Measurements from ENCODE around the gene FGF16.
A peak's percentile ranks its signal among the peaks of the same experiment; 100 is the strongest.
"Not testable (repeated sequence)": the region's sequence is repeated elsewhere in the genome, so short reads cannot be mapped to it uniquely, and the experiment has no call there.

The FGF16 gene

GRCh38 chrX:77446908-77447652, at the start of gene FGF16:
Gene FGF16, plus strand, starts transcription at chrX:77447389. Its CDS starts 286 bp downstream, at chrX:77447675.
- DNase-seq: no peak

GRCh38 chrX:77398330-77398954, 48.7 kb upstream of the FGF16 start:
- no peak for DNase-seq

GRCh38 chrX:77404419-77404818, 42.8 kb upstream of the FGF16 start:
- DNase-seq: no peak

GRCh38 chrX:77407821-77408220, 39.4 kb upstream of the FGF16 start:
- not testable (repeated sequence) for DNase-seq

- DNase-seq: no peak
Measured at GRCh38 chrX:77412631-77413030, 34.6 kb upstream of the FGF16 start.

- DNase-seq: no peak
Measured at GRCh38 chrX:77415161-77415560, 32.0 kb upstream of the FGF16 start.

- no peak for DNase-seq
Measured at GRCh38 chrX:77415882-77416281, 31.3 kb upstream of the FGF16 start.

- no peak for DNase-seq
Measured at GRCh38 chrX:77422891-77423648, 24.1 kb upstream of the FGF16 start.

- peak; percentile 21 for DNase-seq
Measured at GRCh38 chrX:77426811-77427210, 20.4 kb upstream of the FGF16 start.

GRCh38 chrX:77427611-77428010, 19.6 kb upstream of the FGF16 start:
- DNase-seq: no peak

- no peak for DNase-seq
Measured at GRCh38 chrX:77428551-77428950, 18.6 kb upstream of the FGF16 start.

- DNase-seq: peak; percentile 49
Measured at GRCh38 chrX:77431227-77431626, 16.0 kb upstream of the FGF16 start.

- no peak for DNase-seq
Measured at GRCh38 chrX:77433001-77433400, 14.2 kb upstream of the FGF16 start.

- no peak for DNase-seq
Measured at GRCh38 chrX:77434962-77435361, 12.2 kb upstream of the FGF16 start.

- DNase-seq: no peak
Measured at GRCh38 chrX:77436271-77436670, 10.9 kb upstream of the FGF16 start.

- DNase-seq: peak; percentile 11
Measured at GRCh38 chrX:77436682-77437081, 10.5 kb upstream of the FGF16 start.

- no peak for DNase-seq
Measured at GRCh38 chrX:77440330-77440729, 6.9 kb upstream of the FGF16 start.

- DNase-seq: no peak
Measured at GRCh38 chrX:77441033-77441432, 6.2 kb upstream of the FGF16 start.

- no peak for DNase-seq
Measured at GRCh38 chrX:77441479-77441878, 5.7 kb upstream of the FGF16 start.

- peak; percentile 77 for DNase-seq
Measured at GRCh38 chrX:77442728-77443127, 4.5 kb upstream of the FGF16 start.

GRCh38 chrX:77444075-77444474, 3.1 kb upstream of the FGF16 start:
- no peak for DNase-seq

- DNase-seq: no peak
Measured at GRCh38 chrX:77444545-77444944, 2.6 kb upstream of the FGF16 start.

- no peak for DNase-seq
Measured at GRCh38 chrX:77446029-77446585, 1.1 kb upstream of the FGF16 start.
